Eye (tissue), 1 donor: Measurements from ENCODE around the gene TIMM13.
A peak's percentile ranks its signal among the peaks of the same experiment; 100 is the strongest.
"Not testable (repeated sequence)": the region's sequence is repeated elsewhere in the genome, so short reads cannot be mapped to it uniquely, and the experiment has no call there.

ENCODE experiments used
- DNase-seq: peaks from one replicate; pipeline ENCODE4 v3.0.0-alpha.2; 2015

Gene TIMM13

GRCh38 chr19:2427429-2428320, at the start of gene TIMM13:
TSS of gene TIMM13 (minus strand) at chr19:2427586. CDS start at chr19:2427533, 53 bp downstream.
- peak; percentile 99 for DNase-seq

- peak; percentile 67 for DNase-seq
Observed at GRCh38 chr19:2476451-2477140, 49.2 kb upstream of the TIMM13 start.

GRCh38 chr19:2475702-2476450, 48.5 kb upstream of the TIMM13 start, which contains the start of gene GADD45B:
TSS of gene GADD45B (plus strand) at chr19:2476127. CDS start at chr19:2476359, 232 bp downstream.
- peak; percentile 99 for DNase-seq

- no peak for DNase-seq
Observed at GRCh38 chr19:2475018-2475701, 47.8 kb upstream of the TIMM13 start.

- peak; percentile 95 for DNase-seq
Observed at GRCh38 chr19:2474232-2475017, 47.0 kb upstream of the TIMM13 start.

GRCh38 chr19:2469915-2470200, 42.5 kb upstream of the TIMM13 start:
- DNase-seq, result not testable (repeated sequence)

- peak; percentile 66 for DNase-seq
Observed at GRCh38 chr19:2469102-2469914, 41.9 kb upstream of the TIMM13 start.

- no peak for DNase-seq
Observed at GRCh38 chr19:2468596-2468995, 41.2 kb upstream of the TIMM13 start.

GRCh38 chr19:2464389-2464788, 37.0 kb upstream of the TIMM13 start:
- no peak for DNase-seq

- DNase-seq, result not testable (repeated sequence)
Observed at GRCh38 chr19:2463694-2464093, 36.3 kb upstream of the TIMM13 start.

- DNase-seq, result peak; percentile 97
Observed at GRCh38 chr19:2462635-2463421, 35.4 kb upstream of the TIMM13 start.

GRCh38 chr19:2461751-2462634, 34.6 kb upstream of the TIMM13 start:
- DNase-seq, result peak; percentile 75

GRCh38 chr19:2460245-2460644, 32.9 kb upstream of the TIMM13 start:
- DNase-seq, result no peak

GRCh38 chr19:2458776-2459175, 31.4 kb upstream of the TIMM13 start:
- not testable (repeated sequence) for DNase-seq

- DNase-seq, result no peak
Observed at GRCh38 chr19:2458054-2458453, 30.7 kb upstream of the TIMM13 start.

GRCh38 chr19:2457394-2458037, 30.1 kb upstream of the TIMM13 start:
- DNase-seq, result no peak

- no peak for DNase-seq
Observed at GRCh38 chr19:2455851-2456570, 28.6 kb upstream of the TIMM13 start.
